ENCODE measurements around the gene KNDC1. TPM values are rescaled to one million over a fixed set of nuclear protein-coding genes. Genes with fewer than 3 reads are reported as not detected.

KNDC1 gene
- total and polyA plus RNA-seq, 2 experiments from 2014 or later = 10.8 to 33.9 TPM

- no peaks in the 10 kb centered on the region for H3K36me3 ChIP-seq
- no peak for DNase-seq (ENCODE audit: low read depth in 1 of 2, low spot score in 1 of 2)
- TF ChIP-seq, protein P1, sequence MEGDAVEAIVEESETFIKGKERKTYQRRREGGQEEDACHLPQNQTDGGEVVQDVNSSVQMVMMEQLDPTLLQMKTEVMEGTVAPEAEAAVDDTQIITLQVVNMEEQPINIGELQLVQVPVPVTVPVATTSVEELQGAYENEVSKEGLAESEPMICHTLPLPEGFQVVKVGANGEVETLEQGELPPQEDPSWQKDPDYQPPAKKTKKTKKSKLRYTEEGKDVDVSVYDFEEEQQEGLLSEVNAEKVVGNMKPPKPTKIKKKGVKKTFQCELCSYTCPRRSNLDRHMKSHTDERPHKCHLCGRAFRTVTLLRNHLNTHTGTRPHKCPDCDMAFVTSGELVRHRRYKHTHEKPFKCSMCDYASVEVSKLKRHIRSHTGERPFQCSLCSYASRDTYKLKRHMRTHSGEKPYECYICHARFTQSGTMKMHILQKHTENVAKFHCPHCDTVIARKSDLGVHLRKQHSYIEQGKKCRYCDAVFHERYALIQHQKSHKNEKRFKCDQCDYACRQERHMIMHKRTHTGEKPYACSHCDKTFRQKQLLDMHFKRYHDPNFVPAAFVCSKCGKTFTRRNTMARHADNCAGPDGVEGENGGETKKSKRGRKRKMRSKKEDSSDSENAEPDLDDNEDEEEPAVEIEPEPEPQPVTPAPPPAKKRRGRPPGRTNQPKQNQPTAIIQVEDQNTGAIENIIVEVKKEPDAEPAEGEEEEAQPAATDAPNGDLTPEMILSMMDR (IDR thresholded peaks at IDR 0.05; ENCODE audit: low read depth, low read length) = no peak
Measured at GRCh38 chr10:133141958-133142340, 18.1 kb upstream of the KNDC1 start.

DNA sequence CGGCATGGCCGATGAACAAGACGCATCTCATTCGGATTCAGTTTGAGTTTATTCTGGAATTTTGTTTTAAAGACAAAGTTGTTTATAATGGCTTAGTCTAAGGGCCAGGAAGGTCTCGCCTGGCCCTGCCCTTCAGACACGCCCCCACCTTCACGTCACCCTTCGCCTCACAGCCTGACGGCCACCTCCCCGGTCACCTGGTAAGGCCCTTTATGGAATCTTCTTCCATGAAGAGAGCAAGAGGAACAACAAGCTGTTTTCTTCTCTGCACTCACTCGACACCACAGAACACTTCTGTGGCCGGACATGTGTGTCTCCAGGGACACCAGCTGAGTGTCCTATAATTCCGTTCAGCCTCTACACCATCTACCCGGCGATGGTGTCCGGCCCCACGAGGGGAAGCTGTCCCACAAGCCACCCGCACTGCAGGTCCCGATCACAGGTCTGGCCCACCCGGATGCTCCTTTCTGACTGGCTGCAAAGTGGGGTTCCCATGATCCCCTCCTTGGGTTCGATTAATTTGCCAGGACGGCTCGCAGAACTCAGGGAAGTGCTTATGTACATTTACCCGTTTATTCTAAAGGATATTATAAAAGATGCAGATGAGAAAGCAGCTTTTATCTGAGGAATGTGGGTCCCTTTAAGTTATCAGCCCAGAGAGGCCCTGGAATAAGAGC lies 17.4 kb upstream of the KNDC1 start:
- H3K27me3 ChIP-seq = no peaks in the 10 kb centered on the region
- H3K4me3 ChIP-seq = no peak overlapping the region
- no peak for DNase-seq (ENCODE audit: low read depth in 1 of 2, low spot score in 1 of 2)
- H3K4me1 ChIP-seq (ENCODE audit: low read depth) = peaks cover 29% of the 10 kb centered on the region
- no peaks in the 10 kb centered on the region for H3K36me3 ChIP-seq
- H3K9me3 ChIP-seq (ENCODE audit: low read depth) = no peaks in the 10 kb centered on the region
- TF ChIP-seq, protein P1 (IDR thresholded peaks at IDR 0.05; ENCODE audit: low read depth, low read length) = no peak
- no peak overlapping the region for H3K27ac ChIP-seq

More at GRCh38 chr10:133141958-133142340, 18.1 kb upstream of the KNDC1 start:
- no peaks in the 10 kb centered on the region for H3K9me3 ChIP-seq (ENCODE audit: low read depth)
- H3K27ac ChIP-seq = no peak overlapping the region
- H3K27me3 ChIP-seq = no peaks in the 10 kb centered on the region
- no peak overlapping the region for H3K4me3 ChIP-seq
- H3K4me1 ChIP-seq (ENCODE audit: low read depth) = peaks cover 29% of the 10 kb centered on the region

GRCh38 chr10:133143200-133143533 lies 16.9 kb upstream of the KNDC1 start:
- Histone ChIP-seq H3K4me3 (no peak overlapping the region), H3K9me3 (ENCODE audit: low read depth) (no peaks in the 10 kb centered on the region), H3K36me3 (no peaks in the 10 kb centered on the region), H3K27ac (peak overlapping the region; percentile 12), H3K4me1 (ENCODE audit: low read depth) (peaks cover 29% of the 10 kb centered on the region), H3K27me3 (no peaks in the 10 kb centered on the region)
- TF ChIP-seq, protein P1 (IDR thresholded peaks at IDR 0.05; ENCODE audit: low read depth, low read length) = no peak
- DNase-seq (ENCODE audit: low read depth in 1 of 2, low spot score in 1 of 2) = no peak

- H3K4me1 ChIP-seq (ENCODE audit: low read depth) = peaks cover 29% of the 10 kb centered on the region
Measured at GRCh38 chr10:133143546-133143945, 16.5 kb upstream of the KNDC1 start.

GRCh38 chr10:133144771-133145170 lies 15.2 kb upstream of the KNDC1 start:
- Histone ChIP-seq H3K4me1 (ENCODE audit: low read depth) (peaks cover 26% of the 10 kb centered on the region), H3K27ac (no peak overlapping the region)
- no peak for DNase-seq (ENCODE audit: low read depth in 1 of 2, low spot score in 1 of 2)

More at GRCh38 chr10:133143546-133143945, 16.5 kb upstream of the KNDC1 start:
- TF ChIP-seq, protein P1 (IDR thresholded peaks at IDR 0.05; ENCODE audit: low read depth, low read length) = no peak
- DNase-seq (ENCODE audit: low read depth in 1 of 2, low spot score in 1 of 2) = no peak
- Histone ChIP-seq H3K27me3 (no peaks in the 10 kb centered on the region), H3K9me3 (ENCODE audit: low read depth) (no peaks in the 10 kb centered on the region), H3K4me3 (no peak overlapping the region), H3K36me3 (no peaks in the 10 kb centered on the region), H3K27ac (peak overlapping the region; percentile 12)

More at GRCh38 chr10:133144771-133145170, 15.2 kb upstream of the KNDC1 start:
- Histone ChIP-seq H3K4me3 (no peak overlapping the region), H3K36me3 (no peaks in the 10 kb centered on the region), H3K9me3 (ENCODE audit: low read depth) (no peaks in the 10 kb centered on the region), H3K27me3 (no peaks in the 10 kb centered on the region)
- TF ChIP-seq, protein P1 (IDR thresholded peaks at IDR 0.05; ENCODE audit: low read depth, low read length) = no peak
